K562 (cell line): ENCODE data around the gene RHPN2. TPM values are rescaled to one million over a fixed set of nuclear protein-coding genes. Genes with fewer than 3 reads are reported as not detected.

Experiments
- ATAC-seq: fragments of 200-7000 bp; cut with Tn5 transposase; 3 replicates; pipeline ENCODE4 v1.9.1; 2020; ENCODE audit warnings: moderate library complexity
- BruUV-seq: library from RNA; stranded (reverse); fragments of 400-500 nt; replicated peaks from 2 replicates; lab custom pipeline; 2021; lab: Mats Ljungman, UMichigan
- CTCF ChIA-PET: fragments of 300-600 bp; formaldehyde crosslinking; extraction: SDS; loops from one replicate; lab custom pipeline; 2021; ENCODE audit warnings: low intra/inter-chr PET ratio; lab: Yijun Ruan, JAX
- POLR2A ChIA-PET: fragments of 300-600, 350-650 bp; sonication (Branson Sonifier 250); formaldehyde crosslinking; extraction: SDS; loops from one replicate; lab custom pipeline; 2021; ENCODE audit warnings: antibody characterized with exemption, inconsistent platforms; lab: Yijun Ruan, JAX
- DNase-seq, 4 experiments: peaks; one replicate each; pipeline versions ENCODE4 v3.0.0 to v3.0.0-alpha.2; 2011 to 2018; ENCODE audit warnings: low spot score in 3 of 4, mixed read lengths in 3 of 4; ENCODE audit errors: extremely low read depth in 1 of 4
- FAIRE-seq: peaks from 2 replicates; lab custom pipeline; 2011; peaks lifted over from hg19 to GRCh38; lab: Jason Lieb, UNC
- H2AFZ ChIP-seq: 2 replicates; pipeline ENCODE4 v1.6.0; 2011; ENCODE audit warnings: low read depth, low read length, control low read depth, inconsistent platforms
- H3K27ac ChIP-seq: fragments of 200-600 bp; 3 replicates; pipeline ENCODE4 v1.8.0; 2011; ENCODE audit warnings: low read depth, mild to moderate bottlenecking, control low read depth, inconsistent platforms, low read length, moderate library complexity, mixed read lengths; ENCODE audit errors: extremely low read depth
- H3K27me3 ChIP-seq, 2 experiments: fragments of 300-600 bp in 1 of 2; 2 replicates in 1 of 2; 3 replicates in 1 of 2; pipeline versions ENCODE4 v1.6.0 to v1.8.0; 2011; ENCODE audit warnings: inconsistent platforms in 2 of 2, low read length in 2 of 2, mild to moderate bottlenecking in 1 of 2, mixed read lengths in 1 of 2, moderate library complexity in 1 of 2; ENCODE audit not compliant: control insufficient read depth in 2 of 2, insufficient read depth in 2 of 2
- H3K36me3 ChIP-seq: fragments of 300-600 bp; 3 replicates; pipeline ENCODE4 v1.8.0; 2011; ENCODE audit warnings: mild to moderate bottlenecking, low read length, inconsistent platforms; ENCODE audit not compliant: control insufficient read depth, insufficient read depth
- H3K4me1 ChIP-seq, 2 experiments: fragments of 200-600 bp in 1 of 2; replicated peaks in 1 of 2; 2 replicates in 1 of 2; 3 replicates in 1 of 2; pipeline versions ENCODE4 v1.5.1 to v1.8.0; 2011; ENCODE audit warnings: inconsistent platforms in 2 of 2, low read length in 2 of 2, mild to moderate bottlenecking in 1 of 2, mixed read lengths in 1 of 2, moderate library complexity in 1 of 2; ENCODE audit not compliant: control insufficient read depth in 2 of 2, insufficient read depth in 2 of 2
- H3K4me2 ChIP-seq: 2 replicates; pipeline ENCODE4 v1.6.1; 2011; ENCODE audit warnings: low read length, control low read depth, inconsistent platforms, mixed read lengths; ENCODE audit not compliant: insufficient read depth
- H3K4me3 ChIP-seq: fragments of 200-600 bp; sonication (generic), shearing (Covaris generic); 2 replicates; pipeline ENCODE4 v1.5.1; 2016; ENCODE audit warnings: control low read depth, inconsistent platforms
- H3K79me2 ChIP-seq: fragments of 200-600 bp; 3 replicates; pipeline ENCODE4 v1.8.0; 2011; ENCODE audit warnings: low read length, inconsistent platforms; ENCODE audit not compliant: control insufficient read depth, insufficient read depth
- H3K9ac ChIP-seq, 2 experiments: 2 replicates each; pipeline versions ENCODE4 v1.6.0 to v1.6.1; 2011; ENCODE audit warnings: low read depth in 2 of 2, low read length in 2 of 2, control low read depth in 1 of 2, inconsistent platforms in 1 of 2, mild to moderate bottlenecking in 1 of 2, mixed read lengths in 1 of 2; ENCODE audit not compliant: insufficient read depth in 1 of 2
- H3K9me1 ChIP-seq: one replicate; pipeline ENCODE4 v1.6.0; 2011; ENCODE audit warnings: inconsistent platforms, mild to moderate bottlenecking, low read length, moderate library complexity; ENCODE audit not compliant: control insufficient read depth, insufficient read depth
- H3K9me3 ChIP-seq: replicated peaks from 2 replicates; pipeline ENCODE4 v1.5.1; 2011; ENCODE audit warnings: low read depth, low read length, inconsistent platforms; ENCODE audit not compliant: control insufficient read depth, insufficient read depth
- H4K20me1 ChIP-seq: replicated peaks from 2 replicates; pipeline ENCODE4 v1.6.1; 2011; ENCODE audit warnings: low read length, inconsistent platforms, mixed read lengths; ENCODE audit not compliant: control insufficient read depth, insufficient read depth
- AFF4 ChIP-seq: sonication (generic); formaldehyde crosslinking; IDR thresholded peaks from 2 replicates; pipeline ENCODE4 v1.8.0; 2023; ENCODE audit warnings: mild to moderate bottlenecking, missing genetic modification reagents
- CBFA2T3 ChIP-seq: fragments of 450-650 bp; IDR thresholded peaks from 2 replicates; pipeline ENCODE4 v1.6.1; 2017
- CBX8 ChIP-seq: fragments of 200-600 bp; sonication (generic); IDR thresholded peaks from 2 replicates; pipeline ENCODE4 v1.6.1; 2012; ENCODE audit warnings: borderline replicate concordance, mixed run types, low read depth, mild to moderate bottlenecking, moderate library complexity, mixed read lengths, low read length, control low read depth, inconsistent platforms; ENCODE audit not compliant: poor library complexity, severe bottlenecking; ENCODE audit errors: extremely low read depth
- E4F1 ChIP-seq: fragments of 250-450 bp; sonication (Bioruptor Pico); IDR thresholded peaks from 2 replicates; pipeline ENCODE4 v1.5.0; 2021; ENCODE audit warnings: mild to moderate bottlenecking, borderline replicate concordance
- EP400 ChIP-seq: fragments of 450-650 bp; IDR thresholded peaks from 2 replicates; pipeline ENCODE4 v1.6.1; 2017; ENCODE audit warnings: antibody characterized with exemption, mild to moderate bottlenecking, moderate library complexity
- FOXA3 ChIP-seq, 2 experiments: fragments of 450-650 bp in 1 of 2; sonication (generic) in 1 of 2; formaldehyde crosslinking; IDR thresholded peaks in 1 of 2; conservative IDR thresholded peaks in 1 of 2; 2 replicates each; pipeline versions ENCODE4 v1.4.0 to v1.8.0; 2020 to 2022; ENCODE audit warnings: mild to moderate bottlenecking in 2 of 2, missing genetic modification reagents in 1 of 2
- FOXJ3 ChIP-seq: sonication (generic); formaldehyde crosslinking; IDR thresholded peaks from 2 replicates; pipeline ENCODE4 v1.4.0; 2020; ENCODE audit warnings: mild to moderate bottlenecking, missing genetic modification reagents
- HLTF ChIP-seq: fragments of 450-650 bp; IDR thresholded peaks from 2 replicates; pipeline ENCODE4 v1.6.1; 2016
- HNRNPUL1 ChIP-seq: fragments of 200-400 bp; formaldehyde crosslinking; IDR thresholded peaks from 2 replicates; pipeline ENCODE4 v1.6.1; 2017; ENCODE audit warnings: low read length
- NCOA2 ChIP-seq, 2 experiments: fragments of 450-650 bp; IDR thresholded peaks; 2 replicates each; pipeline ENCODE4 v1.6.1; 2018; ENCODE audit warnings: mild to moderate bottlenecking in 2 of 2, moderate library complexity in 1 of 2; ENCODE audit not compliant: partially characterized antibody in 2 of 2
- ZNF57 ChIP-seq: fragments of 450-650 bp; formaldehyde crosslinking; IDR thresholded peaks from 2 replicates; pipeline ENCODE4 v1.4.0; 2020; ENCODE audit warnings: mild to moderate bottlenecking, moderate library complexity
- ZNF785 ChIP-seq: fragments of 250-450 bp; sonication (Bioruptor Pico); IDR thresholded peaks from 2 replicates; pipeline ENCODE4 v1.4.0; 2020; ENCODE audit warnings: mild to moderate bottlenecking
- WGBS: fragments of 100-300 bp; shearing (Covaris generic); methylation state at CpG from one replicate; pipeline ENCODE4 v1.1.6; 2016; ENCODE audit warnings: low coverage, mixed read lengths; ENCODE audit not compliant: insufficient coverage; ENCODE audit errors: missing lambda C conversion rate; 5-methylcytosine and 5-hydroxymethylcytosine counted together
- in situ Hi-C: fragments of 300-500 bp; cut with MboI; formaldehyde crosslinking; loops from 4 replicates; pipeline ENCODE4 v1.15.0; 2018; ENCODE audit warnings: inconsistent platforms, mixed read lengths
- intact Hi-C: fragments of 100-400 bp; cut with micrococcal nuclease; formaldehyde crosslinking; loops from 2 replicates; pipeline ENCODE4 v1.14.2; 2022
- polyA plus RNA-seq, 8 experiments: library from polyadenylated mRNA; depleted of rRNA in 4 of 8; stranded (reverse) in 5 of 8; unstranded in 3 of 8; fragments of >200 nt; fragmentation: Nextera tagmentation in 2 of 8; fragmentation: Illumina TruSeq in 1 of 8; extraction: Ambion mirVana in 2 of 8; extraction: Trizol in 1 of 8; gene quantifications; 2 replicates each; pipeline versions ENCODE4 v1.2.1 to v1.2.3, GENCODE V29; 2011 to 2014; ENCODE audit warnings: inconsistent platforms in 1 of 8, missing spikeins in 1 of 8
- total RNA-seq, 7 experiments: library from RNA; depleted of rRNA in 6 of 7; stranded (reverse); fragments of >200 nt in 6 of 7; fragmentation: Illumina TruSeq in 2 of 7; extraction: Trizol in 2 of 7; gene quantifications; 2 replicates each; pipeline versions ENCODE4 v1.2.1 to v1.2.3, GENCODE V29; 2011 to 2021; ENCODE audit warnings: low replicate concordance in 1 of 7

The RHPN2 gene
- total and polyA plus RNA-seq, 9 of the 15 experiments (the other 6 are each of a cell fraction or from before 2014, with no cell fraction given): 0.63 to 9.9 (median 3.2) TPM

GRCh38 chr19:32977280-32977679, 87.4 kb downstream of the RHPN2 start:
- DNase-seq: no peak
- ATAC-seq: no peak
- FAIRE-seq: no peak
- POLR2A ChIA-PET: no interaction called here
- Histone ChIP-seq H2AFZ (no peak overlapping the region), H3K4me1 (peaks cover 0 to 3% of the 10 kb centered on the region in 2 experiments; a peak in 2 of 5 replicates), H3K4me3 (no peak overlapping the region), H3K27ac (no peak overlapping the region), H3K4me2 (no peak overlapping the region), H3K36me3 (peaks cover 12% of the 10 kb centered on the region; the same call in 1 of the 3 replicates), H3K9me3 (no peaks in the 10 kb centered on the region), H3K9me1 (no peaks in the 10 kb centered on the region), H4K20me1 (no peaks in the 10 kb centered on the region), H3K27me3 (no peaks in the 10 kb centered on the region), H3K9ac (no peak overlapping the region), H3K79me2 (no peaks in the 10 kb centered on the region)
- 81% methylated on average over 6 of the region's 7 CpGs for WGBS
- in situ Hi-C loops (no loop called here), intact Hi-C loops (loop anchor here (10.0 kb wide), 2 partner anchors 282 to 398 kb away; partner anchors contain the start of genes CEBPG and NUDT19)
- no TSS peak for BruUV-seq
- TF ChIP-seq ZNF57 (no peak), FOXA3 (CRISPR knock-in tag; conservative IDR thresholded peaks at IDR 0.05 in 1 of 2, IDR thresholded peaks at IDR 0.05 in 1 of 2) (no peak), AFF4 (CRISPR knock-in tag) (no peak), CBFA2T3 (no peak), HNRNPUL1 (no peak), CBX8 (no peak), FOXJ3 (CRISPR knock-in tag) (no peak), E4F1 (CRISPR knock-in tag) (no peak), HLTF (no peak), ZNF785 (no peak), EP400 (no peak), NCOA2 (IDR thresholded peaks at IDR 0.05; ENCODE audit: partially characterized antibody in 2 of 2) (no peak)
- CTCF ChIA-PET: interaction anchor here (1.0 to 2.8 kb wide), 2 partner anchors 142 to 200 kb away, joined by 3 to 27 read pairs; no protein-coding TSS in a partner anchor
